HG03095 (cell line): ENCODE data around the gene CPNE5.

Experiments
- ATAC-seq: cut with Tn5 transposase; IDR thresholded peaks from one replicate; pipeline ENCODE4 v1.9.1; 2021; ENCODE audit warnings: moderate library complexity; ENCODE audit not compliant: unreplicated experiment

The CPNE5 gene

GRCh38 chr6:36836111-36837021 lies 2.9 kb downstream of the CPNE5 start:
- no peak for ATAC-seq

- no peak for ATAC-seq
Measured at GRCh38 chr6:36834576-36835341, 4.5 kb downstream of the CPNE5 start.

- no peak for ATAC-seq
Measured at GRCh38 chr6:36833182-36833789, 6.0 kb downstream of the CPNE5 start.

- ATAC-seq: no peak
Measured at GRCh38 chr6:36832313-36832712, 6.9 kb downstream of the CPNE5 start.

- ATAC-seq: no peak
Measured at GRCh38 chr6:36830577-36830976, 8.7 kb downstream of the CPNE5 start.

- no peak for ATAC-seq
Measured at GRCh38 chr6:36829919-36830544, 9.2 kb downstream of the CPNE5 start.

- ATAC-seq: no peak
Measured at GRCh38 chr6:36827261-36828079, 11.8 kb downstream of the CPNE5 start.

GRCh38 chr6:36826520-36827227 lies 12.6 kb downstream of the CPNE5 start:
- ATAC-seq: no peak

GRCh38 chr6:36825994-36826393 lies 13.2 kb downstream of the CPNE5 start:
- ATAC-seq: no peak

GRCh38 chr6:36825452-36825851 lies 13.8 kb downstream of the CPNE5 start:
- ATAC-seq: no peak

GRCh38 chr6:36824253-36824652 lies 15.0 kb downstream of the CPNE5 start:
- ATAC-seq: no peak

- no peak for ATAC-seq
Measured at GRCh38 chr6:36823421-36824096, 15.7 kb downstream of the CPNE5 start.

GRCh38 chr6:36822506-36823269 lies 16.6 kb downstream of the CPNE5 start:
- ATAC-seq: no peak

GRCh38 chr6:36821581-36822335 lies 17.5 kb downstream of the CPNE5 start:
- no peak for ATAC-seq

GRCh38 chr6:36820700-36821580 lies 18.3 kb downstream of the CPNE5 start:
- ATAC-seq: no peak

GRCh38 chr6:36818756-36819155 lies 20.5 kb downstream of the CPNE5 start:
- no peak for ATAC-seq

GRCh38 chr6:36817847-36818246 lies 21.4 kb downstream of the CPNE5 start:
- no peak for ATAC-seq
